GM18499 (cell line): ENCODE results near the gene KYAT1.
"Not testable (repeated sequence)": the region's sequence is repeated elsewhere in the genome, so short reads cannot be mapped to it uniquely, and the experiment has no call there.

ENCODE experiments used
- ATAC-seq: cut with Tn5 transposase; IDR thresholded peaks from one replicate; pipeline ENCODE4 v1.9.1; 2021; ENCODE audit warnings: moderate number of reproducible peaks; ENCODE audit not compliant: insufficient read depth, unreplicated experiment

The KYAT1 gene

DNA sequence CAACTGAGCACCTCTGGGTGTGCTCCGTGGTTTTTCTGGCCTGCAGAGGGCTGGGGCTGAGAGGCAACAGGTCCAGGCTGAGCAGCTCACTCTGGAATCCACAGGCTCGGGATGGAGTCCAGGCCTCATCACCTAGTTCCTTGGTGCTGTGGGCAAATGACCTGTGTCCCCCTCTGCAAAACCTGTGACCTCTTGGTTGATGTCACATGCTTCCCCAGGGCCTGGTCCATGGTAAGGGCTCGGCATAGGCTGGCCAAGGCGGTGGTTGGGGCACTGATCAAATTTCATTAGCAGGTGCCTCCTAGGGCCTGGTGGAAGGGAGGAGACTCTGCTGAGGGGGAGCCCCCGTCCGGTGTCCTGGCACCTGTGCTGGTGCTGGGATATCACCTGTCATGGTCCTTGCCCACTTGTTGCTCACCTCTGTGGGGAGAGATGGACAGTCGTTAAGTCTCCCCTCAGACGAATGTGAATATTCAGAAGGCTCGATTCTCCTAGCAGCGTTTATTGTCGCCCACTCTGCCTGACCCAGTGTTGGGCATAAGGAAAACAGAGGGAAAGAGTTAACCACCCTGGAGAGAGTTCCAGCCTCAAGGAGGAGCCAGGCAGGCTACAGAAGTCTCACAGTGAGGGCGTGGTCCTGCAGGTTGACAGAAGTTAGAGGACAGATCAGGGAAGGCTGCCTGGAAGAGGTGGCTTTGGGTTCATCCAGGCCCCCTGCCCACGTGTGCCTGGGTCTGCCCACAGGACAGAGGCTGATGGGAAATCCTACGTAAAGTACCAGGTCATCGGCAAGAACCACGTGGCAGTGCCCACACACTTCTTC lies 60.0 kb downstream of the KYAT1 start:
- ATAC-seq = no peak

DNA sequence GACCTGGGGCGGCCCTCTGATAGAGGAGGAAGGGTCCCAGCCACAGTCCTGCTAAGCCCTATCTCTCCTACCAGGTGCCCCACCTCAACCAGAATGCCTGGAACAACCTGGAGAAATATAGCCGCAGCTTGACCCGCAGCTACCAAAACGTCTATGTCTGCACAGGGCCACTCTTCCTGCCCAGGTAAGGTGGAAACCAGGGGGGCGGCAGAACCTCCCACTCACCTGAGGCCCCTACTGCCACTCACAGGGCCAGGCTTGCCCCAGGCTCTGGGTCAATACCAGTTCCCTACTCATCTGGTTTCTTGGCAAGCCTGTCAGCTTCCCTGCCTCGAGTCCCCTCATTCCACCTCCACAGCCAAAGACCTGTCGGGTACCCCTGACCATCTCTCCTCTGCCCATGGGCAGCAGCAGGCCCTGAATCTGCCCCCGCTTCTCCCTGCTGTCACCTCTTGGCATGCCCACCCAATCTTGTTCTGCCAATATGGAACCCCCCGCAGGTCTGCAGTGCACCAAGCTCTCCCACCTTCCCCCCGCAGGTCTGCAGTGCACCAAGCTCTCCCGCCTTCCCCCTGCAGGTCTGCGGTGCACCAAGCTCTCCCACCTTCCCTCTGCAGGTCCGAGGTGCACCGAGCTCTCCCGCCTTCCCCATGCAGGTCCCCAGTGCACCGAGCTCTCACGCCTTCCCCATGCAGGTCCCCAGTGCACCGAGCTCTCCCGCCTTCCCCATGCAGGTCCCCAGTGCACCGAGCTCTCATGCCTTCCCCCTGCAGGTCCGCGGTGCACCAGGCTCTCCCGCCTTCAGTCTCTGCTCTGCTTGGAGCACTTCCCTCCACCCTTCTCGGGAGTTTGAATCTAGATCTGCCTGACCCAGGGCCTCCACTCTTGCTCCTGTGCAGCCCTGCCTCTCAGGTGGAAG lies 60.8 kb downstream of the KYAT1 start:
- ATAC-seq = no peak

DNA sequence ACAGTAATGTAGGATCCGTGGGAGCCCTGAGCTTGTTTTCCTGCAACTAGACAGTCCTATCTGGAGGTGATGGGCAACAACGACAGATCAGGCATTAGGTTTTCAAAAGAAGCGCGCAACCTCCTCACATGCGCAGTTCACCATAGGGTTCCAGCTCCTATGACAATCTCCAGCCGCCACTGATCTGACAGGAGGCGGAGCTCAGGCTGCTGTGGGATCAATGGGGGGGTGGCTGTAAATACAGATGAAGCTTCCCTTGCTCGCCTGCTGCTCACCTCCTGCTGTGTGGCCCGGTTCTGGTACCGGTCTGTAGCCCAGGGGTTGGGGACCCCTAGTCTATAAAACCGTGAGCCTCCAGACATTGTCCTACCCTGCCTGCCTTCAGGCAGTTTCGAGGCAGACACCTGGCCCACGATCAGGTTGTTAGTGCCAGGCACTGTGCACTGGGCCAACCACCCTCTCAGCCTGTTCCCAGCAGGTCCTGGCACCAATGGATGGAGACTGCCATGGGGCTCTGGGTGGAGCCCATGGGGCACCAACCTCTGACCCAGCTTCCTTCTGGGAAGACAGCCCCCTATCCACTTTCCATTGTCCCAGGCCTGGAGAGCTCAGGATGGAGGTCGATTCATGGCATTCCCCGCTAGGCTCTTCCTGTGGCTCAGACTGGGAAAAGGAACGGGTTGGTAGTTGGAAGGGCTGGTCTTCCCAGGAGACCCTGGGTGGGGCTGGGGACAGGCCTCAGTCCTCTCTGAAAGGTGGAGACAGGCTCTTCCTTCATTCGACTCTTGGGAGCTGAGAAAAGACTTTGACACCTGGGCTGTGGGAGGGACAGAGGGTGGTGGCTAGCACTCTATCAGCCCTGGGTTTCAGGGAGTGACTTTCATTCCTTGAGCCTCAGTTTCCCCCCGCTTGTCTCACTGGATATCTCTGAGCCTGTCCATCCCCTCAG lies 61.8 kb downstream of the KYAT1 start:
- ATAC-seq = no peak

DNA sequence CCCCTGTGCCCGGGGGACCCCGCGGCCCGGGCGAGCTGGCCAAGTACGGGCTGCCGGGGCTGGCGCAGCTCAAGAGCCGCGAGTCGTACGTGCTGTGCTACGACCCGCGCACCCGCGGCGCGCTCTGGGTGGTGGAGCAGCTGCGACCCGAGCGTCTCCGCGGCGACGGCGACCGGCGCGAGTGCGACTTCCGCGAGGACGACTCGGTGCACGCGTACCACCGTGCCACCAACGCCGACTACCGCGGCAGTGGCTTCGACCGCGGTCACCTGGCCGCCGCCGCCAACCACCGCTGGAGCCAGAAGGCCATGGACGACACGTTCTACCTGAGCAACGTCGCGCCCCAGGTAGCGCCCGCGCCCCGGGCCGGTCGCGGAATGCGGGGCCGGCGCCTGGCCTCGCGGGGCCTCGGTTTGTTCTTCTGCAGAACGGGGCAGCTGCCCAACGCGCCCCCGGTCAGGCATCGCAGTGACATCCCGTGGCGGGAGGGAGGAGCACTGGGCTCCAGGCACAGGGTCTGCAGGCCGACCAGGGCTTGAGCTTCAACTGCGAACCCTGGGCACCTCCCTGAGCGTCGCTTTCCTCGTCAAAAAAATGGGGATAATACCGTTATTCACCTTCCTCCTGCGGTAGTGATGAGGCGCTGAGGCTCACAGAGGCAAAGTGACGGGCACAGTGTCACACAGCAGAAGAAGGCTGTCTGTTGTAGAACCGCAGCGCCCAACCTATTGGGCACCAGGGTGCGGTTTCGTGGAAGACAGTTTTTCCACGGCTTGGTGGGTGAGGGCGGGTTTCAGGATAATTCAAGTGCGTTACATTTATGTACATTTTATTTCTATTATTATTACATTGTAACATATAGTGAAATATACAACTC lies 62.7 kb downstream of the KYAT1 start:
- ATAC-seq = no peak

DNA sequence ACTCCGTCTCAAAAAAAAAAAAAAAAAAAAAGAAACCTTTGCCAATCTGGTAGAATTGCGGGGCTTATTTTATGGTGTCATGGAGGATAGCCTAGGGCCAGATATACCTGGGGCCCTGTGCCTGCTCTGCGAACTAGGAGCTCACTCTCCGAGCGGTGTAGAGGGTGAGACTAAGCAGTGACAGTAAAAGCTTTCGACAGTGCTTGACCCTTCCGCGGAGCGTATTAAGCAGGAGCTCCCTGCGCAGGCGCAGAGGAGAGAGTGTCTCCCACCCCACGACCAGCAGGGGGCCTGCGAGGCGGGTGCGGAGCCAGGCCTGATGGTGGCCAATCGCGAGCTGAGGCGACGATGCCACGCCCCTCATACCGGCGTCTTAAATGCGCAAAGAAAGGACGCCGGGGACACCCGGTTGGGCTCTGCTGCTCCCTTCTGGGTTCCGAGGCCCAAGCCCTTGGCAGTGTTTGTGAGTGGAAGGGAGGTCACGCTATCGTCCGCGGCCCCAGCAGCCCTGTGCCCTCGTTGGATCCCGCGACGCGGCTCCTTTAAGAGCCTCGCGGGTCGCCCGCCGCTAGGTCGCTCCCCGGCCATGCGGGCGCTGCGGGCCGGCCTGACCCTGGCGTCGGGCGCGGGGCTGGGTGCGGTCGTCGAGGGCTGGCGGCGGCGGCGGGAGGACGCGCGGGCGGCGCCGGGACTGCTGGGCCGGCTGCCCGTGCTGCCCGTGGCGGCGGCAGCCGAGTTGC lies 63.5 kb downstream of the KYAT1 start, which contains the start of gene ENDOG:
Gene ENDOG (plus strand): TSS at position 402 of the 740 bp plus-strand sequence. CDS start 185 bp downstream, at position 587.
- ATAC-seq = peak; percentile 70

DNA sequence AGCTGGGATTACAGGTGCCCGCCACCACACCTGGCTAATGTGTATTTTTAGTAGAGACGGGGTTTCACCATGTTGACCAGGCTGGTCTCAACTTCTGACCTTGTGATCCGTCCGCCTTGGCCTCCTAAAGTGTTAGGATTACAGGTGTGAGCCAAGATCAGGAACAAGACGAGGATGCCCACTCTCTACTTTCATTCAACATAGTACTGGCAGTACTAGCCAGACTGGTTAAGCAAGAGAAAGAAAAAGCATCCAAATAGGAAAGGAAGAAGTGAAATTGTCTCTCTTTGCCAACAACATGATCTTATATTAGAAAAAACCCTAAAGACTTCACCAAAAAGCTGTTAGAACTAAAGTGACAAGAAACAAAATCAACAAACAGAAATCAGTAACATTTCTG lies 70.9 kb downstream of the KYAT1 start:
- ATAC-seq = no peak

DNA sequence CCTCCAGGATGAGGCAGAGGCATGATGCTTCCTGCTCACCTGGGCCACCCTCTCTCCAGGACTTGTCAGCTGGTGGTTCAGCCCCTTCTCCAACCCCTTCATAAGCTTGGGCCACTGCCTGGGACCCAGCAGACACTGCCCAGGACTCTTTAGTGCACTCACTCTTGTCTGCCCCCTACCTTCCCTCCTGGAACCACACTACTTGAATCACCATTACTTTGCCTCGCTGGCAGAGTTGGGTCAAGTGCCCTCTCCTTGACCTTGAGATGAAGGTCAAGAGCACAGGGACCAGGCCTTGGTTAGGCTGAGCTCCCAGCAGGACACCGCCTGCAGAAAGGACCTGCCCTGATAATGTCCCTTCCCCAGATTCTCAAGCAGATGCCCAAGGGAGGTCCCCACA lies 71.9 kb downstream of the KYAT1 start:
- ATAC-seq = no peak

DNA sequence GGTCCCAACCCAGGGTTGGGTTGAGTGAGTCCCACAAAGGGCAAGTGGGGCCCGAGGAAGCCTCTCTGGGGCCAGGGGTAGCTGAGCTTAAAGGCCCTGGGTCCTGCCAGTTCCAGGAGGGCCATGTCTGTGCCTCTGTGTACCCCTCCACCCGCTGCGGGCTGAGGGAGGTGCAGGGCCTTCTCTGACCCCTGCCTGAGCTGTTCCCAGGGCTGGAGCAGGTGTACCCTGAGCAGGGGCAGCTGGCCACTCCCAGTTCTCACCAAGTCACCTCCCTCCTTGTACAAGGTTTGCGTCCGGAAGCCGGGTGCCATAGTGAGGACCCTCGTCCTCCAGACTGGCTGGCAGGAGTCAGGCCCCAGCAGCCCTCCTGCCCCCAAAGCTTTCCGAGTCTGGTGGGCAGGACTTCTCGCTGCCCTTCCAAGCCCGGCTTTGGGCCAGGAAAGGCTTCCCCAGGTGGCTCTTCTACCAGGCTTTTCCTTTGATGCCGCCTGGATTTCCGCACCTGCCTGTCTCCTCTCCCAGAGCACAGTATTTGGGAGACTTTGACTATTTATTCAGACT lies 72.6 kb downstream of the KYAT1 start:
- no peak for ATAC-seq

DNA sequence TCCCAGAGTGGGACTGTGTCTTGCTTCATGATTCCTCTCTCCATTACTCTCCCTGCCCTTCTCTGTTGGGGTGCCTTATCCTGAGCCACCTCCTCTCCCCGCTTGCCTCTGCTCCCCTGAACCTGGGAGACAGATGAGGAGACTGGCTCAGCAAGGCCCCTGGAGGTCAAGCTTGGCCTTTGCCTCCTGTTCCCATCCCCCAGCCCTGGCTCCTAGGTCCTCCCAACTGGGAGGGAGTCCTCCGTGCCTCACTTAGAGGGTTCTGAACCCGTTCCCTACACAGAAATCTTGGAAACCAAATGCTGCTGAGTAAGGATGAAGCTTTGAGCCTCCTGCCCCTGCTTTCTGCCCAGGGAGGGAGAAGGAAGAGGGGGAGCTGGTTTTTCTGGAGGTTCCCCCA lies 73.2 kb downstream of the KYAT1 start:
- ATAC-seq = no peak

DNA sequence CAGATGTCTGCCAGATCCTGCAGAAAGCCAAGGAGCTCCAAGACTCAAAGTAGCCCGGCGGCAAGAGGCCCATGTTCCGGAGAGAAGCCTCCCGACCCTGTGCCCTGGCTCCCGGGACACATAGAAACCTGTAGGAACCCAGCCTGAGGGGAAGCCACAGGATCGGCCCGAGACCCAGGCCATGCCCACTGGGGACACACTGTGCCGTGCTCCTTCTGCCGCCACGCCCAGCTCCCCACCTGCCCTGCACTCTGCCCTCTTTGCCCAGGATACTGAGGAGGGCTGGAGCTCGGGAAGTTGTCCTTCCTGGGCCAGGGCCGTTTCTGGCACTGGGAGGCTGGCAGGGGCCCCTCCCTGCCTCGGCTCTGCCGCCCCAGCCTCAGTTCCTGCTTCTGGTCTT lies 73.9 kb downstream of the KYAT1 start:
- ATAC-seq = no peak

DNA sequence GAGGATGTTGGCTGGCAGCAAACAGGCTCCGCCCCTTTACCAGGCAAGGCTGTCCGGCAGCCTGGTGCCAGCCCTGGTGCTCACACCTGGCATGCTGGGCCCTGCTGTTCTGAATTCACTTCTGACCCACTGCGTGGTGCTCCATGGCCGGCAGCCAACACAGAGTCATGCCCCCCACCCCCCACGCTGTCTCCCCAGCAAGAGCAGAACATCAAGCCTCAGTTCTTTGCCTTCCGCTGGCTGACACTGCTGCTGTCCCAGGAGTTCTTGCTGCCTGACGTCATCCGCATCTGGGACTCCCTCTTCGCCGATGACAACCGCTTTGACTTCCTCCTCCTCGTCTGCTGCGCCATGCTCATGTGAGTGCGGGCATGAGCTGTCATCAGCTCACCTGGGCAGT lies 76.1 kb downstream of the KYAT1 start:
- ATAC-seq = no peak

DNA sequence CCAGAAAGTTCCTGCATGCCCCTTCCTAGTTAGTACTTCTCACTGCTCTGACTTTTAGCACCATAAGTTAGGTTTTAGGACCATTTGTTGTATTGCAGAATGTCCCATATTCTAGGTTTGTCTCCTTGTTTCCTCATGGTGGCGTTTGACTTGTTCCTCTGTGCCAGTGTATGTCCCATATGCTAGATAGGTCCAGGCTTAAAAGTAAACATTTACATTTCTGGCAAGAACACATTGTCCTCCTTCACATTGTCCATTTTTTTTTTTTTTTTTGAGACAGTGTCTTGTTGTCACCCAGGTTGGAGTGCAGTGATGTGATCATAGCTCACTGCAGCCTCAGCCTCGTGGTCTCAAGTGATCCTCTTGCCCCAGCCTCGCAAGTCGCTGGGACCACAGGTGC lies 79.3 kb downstream of the KYAT1 start:
- no peak for ATAC-seq

DNA sequence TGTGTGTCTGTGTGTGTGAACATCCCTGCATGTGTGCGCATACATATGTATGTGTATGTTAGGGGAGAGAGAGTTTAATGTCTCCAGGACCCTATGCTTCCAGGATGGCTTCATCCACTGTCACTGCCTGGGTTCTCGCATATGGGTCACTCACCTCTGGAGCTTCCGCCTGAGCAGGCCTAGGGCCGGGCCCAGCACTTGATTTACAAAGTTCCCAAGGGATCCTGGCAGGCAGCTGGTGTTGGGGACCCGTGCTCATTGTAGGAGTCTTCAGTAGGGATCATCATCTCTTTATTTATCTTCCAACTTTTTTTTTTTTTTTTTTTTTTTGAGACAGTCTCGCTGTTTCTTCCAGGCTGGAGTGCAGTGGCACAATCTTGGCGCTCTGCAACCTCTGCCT lies 81.7 kb downstream of the KYAT1 start:
- ATAC-seq = no peak

DNA sequence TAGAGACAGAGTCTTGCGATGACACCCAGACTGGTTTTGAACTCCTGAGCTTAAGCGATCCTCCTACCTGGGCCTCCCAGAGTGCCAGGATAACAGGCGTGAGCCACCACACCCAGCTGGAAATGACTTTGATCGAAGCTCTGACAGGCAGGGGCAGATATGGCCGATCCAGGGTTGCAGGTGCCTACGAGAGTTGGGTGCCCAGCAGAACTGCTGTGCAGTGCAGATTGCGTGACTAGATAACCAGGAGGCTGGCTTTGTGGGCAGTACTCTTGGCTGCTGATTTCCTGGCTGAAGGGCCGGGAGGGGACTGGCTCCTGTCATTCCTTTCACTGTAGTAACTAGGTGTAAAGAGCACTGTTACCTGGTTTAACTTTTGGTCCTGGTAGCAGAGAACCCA lies 82.9 kb downstream of the KYAT1 start:
- no peak for ATAC-seq

DNA sequence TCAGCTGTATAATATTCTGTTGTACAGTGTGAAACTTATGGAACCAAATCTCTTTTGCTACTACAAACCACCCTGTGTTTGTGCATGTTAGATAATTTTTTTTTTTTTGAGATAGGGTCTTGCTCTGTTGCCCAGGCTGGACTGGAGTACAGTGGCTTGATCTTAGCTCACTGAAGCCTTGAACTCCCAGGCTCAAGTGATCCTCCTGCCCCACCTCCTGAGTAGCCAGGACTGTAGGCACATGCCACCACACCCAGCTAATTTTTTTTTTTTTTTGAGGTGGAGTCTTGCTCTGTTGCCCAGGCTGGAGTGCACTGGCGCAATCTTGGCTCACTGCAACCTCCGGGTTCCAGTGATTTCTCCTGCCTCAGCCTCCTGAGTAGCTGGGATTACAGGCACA lies 86.8 kb downstream of the KYAT1 start:
- not testable (repeated sequence) for ATAC-seq

DNA sequence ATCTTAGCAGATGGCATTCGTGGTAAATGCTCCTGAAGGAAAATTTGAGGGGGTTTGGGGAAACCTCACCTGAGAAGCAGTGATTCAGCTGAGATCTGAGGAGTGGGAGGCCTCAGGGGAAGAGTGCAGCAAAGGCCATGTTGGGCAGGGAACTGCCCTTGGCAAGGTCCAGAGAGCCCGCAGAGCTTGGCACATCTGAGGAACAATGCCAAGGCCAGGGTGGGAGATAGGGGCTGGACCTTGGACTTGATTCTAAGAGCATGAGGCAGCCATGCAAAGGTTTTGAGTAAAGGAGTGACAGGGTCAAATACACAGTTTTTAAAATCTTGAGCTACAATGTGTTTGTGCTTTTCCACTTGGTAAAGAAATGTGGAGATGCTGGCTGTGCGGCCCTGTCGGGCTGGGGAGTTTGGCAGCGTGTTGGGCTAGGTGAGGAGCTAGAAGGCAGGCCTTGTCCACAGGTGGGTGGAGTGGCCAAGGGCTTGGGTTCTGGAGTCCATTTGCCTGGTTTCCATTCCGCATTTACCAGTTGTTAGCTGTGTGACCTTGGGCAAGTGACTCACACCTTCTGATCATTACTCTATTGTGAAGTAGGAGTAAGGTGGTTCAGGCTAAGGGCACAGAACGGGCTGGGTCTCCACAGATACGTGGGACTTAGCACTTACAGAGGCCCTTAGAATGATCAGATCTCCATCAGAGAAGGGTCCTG lies 88.6 kb downstream of the KYAT1 start:
- no peak for ATAC-seq

DNA sequence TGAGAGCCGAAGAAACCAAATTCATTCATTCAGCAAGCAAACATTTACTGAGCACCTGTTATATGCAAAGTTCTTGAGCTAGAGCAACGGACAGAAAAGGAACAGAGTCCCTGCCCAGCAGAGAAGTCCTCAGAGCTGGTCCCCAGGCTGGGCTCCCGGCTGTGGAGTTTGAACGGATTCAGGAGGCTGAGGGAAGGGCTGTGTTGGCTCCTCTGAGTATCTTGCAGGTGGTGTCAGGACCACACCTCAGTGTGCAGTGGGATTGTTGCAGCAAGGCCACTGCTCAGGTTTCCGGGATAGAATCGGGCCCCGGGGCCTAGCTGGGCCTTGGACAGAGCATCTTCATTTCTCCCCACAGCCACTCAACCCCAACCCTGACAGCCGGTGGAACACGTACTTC lies 89.6 kb downstream of the KYAT1 start:
- no peak for ATAC-seq

DNA sequence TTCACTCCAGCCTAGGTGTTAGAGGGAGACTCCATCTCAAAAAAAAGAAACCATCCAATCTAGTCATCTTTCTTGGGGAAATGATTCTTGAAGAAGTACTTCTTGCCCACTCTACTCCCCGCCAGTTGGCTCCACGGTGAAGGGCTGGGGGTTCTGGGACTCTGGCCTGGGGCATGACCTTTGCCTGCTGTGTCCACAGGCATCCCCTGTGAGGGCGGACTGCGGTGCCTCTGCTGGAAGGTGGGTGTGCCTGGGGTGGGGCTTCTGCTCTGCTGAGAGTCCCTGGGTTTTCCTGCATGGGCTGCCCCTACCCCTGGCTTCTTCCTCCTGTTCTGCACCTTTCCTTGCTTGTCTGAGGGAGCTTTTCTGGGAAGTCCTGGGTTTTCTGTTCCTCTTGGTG lies 91.2 kb downstream of the KYAT1 start:
- ATAC-seq = no peak
